Neutrophil (primary cell): Measurements from ENCODE around the gene ATP6V1F.
A peak's percentile ranks its signal among the peaks of the same experiment; 100 is the strongest.

Experiments
- H3K27ac ChIP-seq: fragments of 200-600 bp; sonication (generic); 2 replicates; pipeline ENCODE4 v1.5.1; 2016; ENCODE audit warnings: mild to moderate bottlenecking, moderate library complexity
- H3K27me3 ChIP-seq: fragments of 200-600 bp; sonication (generic); 2 replicates; pipeline ENCODE4 v1.6.0; 2016; ENCODE audit warnings: mild to moderate bottlenecking
- H3K36me3 ChIP-seq: fragments of 200-600 bp; sonication (generic); 2 replicates; pipeline ENCODE4 v1.5.1; 2017
- H3K4me1 ChIP-seq, 2 experiments: fragments of 200-600 bp in 1 of 2; sonication (generic) in 1 of 2; 1 replicate in 1 of 2; 2 replicates in 1 of 2; pipeline versions ENCODE4 v1.5.1 to v1.6.1; 2013 to 2016; ENCODE audit warnings: low read depth in 1 of 2, low read length in 1 of 2, mild to moderate bottlenecking in 1 of 2, moderate library complexity in 1 of 2; ENCODE audit not compliant: control insufficient read depth in 1 of 2, insufficient read depth in 1 of 2
- H3K4me3 ChIP-seq, 2 experiments: fragments of 200-600 bp in 1 of 2; sonication (generic) in 1 of 2; 1 replicate in 1 of 2; 2 replicates in 1 of 2; pipeline ENCODE4 v1.5.1; 2013 to 2016; ENCODE audit warnings: low read depth in 1 of 2, low read length in 1 of 2, mild to moderate bottlenecking in 1 of 2, moderate library complexity in 1 of 2
- H3K9me3 ChIP-seq: fragments of 200-600 bp; sonication (generic); 2 replicates; pipeline ENCODE4 v1.5.1; 2016
- CTCF ChIP-seq: fragments of 200-600 bp; sonication (generic); IDR thresholded peaks from 2 replicates; pipeline ENCODE4 v1.5.1; 2016; ENCODE audit warnings: antibody characterized with exemption

Gene ATP6V1F

GRCh38 chr7:128904381-128905197 lies 41.9 kb downstream of the ATP6V1F start:
- peak; percentile 45 for TF ChIP-seq CTCF
- Histone ChIP-seq H3K27me3 (peaks cover 40% of the 10 kb centered on the region), H3K27ac (no peak overlapping the region), H3K36me3 (no peaks in the 10 kb centered on the region), H3K4me1 (no peaks in the 10 kb centered on the region), H3K9me3 (no peaks in the 10 kb centered on the region), H3K4me3 (no peak overlapping the region)

GRCh38 chr7:128906001-128906765 lies 43.5 kb downstream of the ATP6V1F start:
- Histone ChIP-seq H3K4me1 (no peaks in the 10 kb centered on the region), H3K4me3 (no peak overlapping the region), H3K27ac (no peak overlapping the region), H3K9me3 (no peaks in the 10 kb centered on the region), H3K36me3 (no peaks in the 10 kb centered on the region), H3K27me3 (peaks cover 56% of the 10 kb centered on the region)
- no peak for TF ChIP-seq CTCF

DNA sequence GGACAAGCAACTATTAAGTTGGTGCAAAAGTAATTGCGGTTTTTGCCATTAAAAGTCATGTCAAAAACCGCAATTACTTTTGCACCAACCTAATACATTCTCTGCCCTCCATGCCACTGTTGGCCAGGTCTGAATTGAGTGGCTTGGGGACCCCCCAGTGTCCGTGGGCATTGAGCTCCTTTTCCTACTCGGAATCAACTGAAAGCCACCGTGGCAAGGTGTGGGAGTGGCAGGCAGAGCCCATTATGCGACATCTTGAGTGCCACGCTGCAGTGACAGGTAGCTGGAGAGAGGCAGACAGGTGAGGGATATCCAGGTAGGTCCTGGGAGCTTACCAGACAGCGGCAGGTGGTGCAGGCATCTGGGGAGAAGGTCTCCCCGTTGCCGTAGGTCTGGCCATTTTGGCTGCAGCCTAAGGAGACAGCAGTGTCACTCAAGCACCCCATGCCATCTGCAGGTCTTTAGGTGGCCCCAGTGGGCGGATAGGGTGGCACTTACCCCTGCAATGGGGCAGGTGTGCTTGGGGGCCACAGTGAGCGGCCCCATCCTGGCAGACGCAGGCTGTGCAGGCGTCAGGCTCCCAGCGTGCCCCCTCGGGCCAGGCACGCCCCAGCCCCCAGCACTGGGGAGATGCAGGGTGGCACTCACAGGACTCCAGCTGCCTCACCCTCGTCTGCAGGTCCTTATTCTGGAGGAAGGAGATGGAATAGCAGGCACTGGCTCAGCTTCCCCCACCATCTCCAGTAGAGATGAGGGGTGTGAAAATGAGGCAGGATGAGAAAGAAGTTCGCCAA lies 44.3 kb downstream of the ATP6V1F start:
- no peak overlapping the region for H3K27ac ChIP-seq
- no peaks in the 10 kb centered on the region for H3K4me1 ChIP-seq
- no peaks in the 10 kb centered on the region for H3K36me3 ChIP-seq
- no peaks in the 10 kb centered on the region for H3K9me3 ChIP-seq
- H3K4me3 ChIP-seq, result no peak overlapping the region
- no peak for TF ChIP-seq CTCF
- peaks cover 60% of the 10 kb centered on the region for H3K27me3 ChIP-seq

GRCh38 chr7:128908750-128909624 lies 46.3 kb downstream of the ATP6V1F start:
- H3K27me3 ChIP-seq, result peaks cover 74% of the 10 kb centered on the region
- no peaks in the 10 kb centered on the region for H3K9me3 ChIP-seq
- H3K36me3 ChIP-seq, result no peaks in the 10 kb centered on the region
- no peak overlapping the region for H3K27ac ChIP-seq
- TF ChIP-seq CTCF, result no peak
- no peak overlapping the region for H3K4me3 ChIP-seq
- no peaks in the 10 kb centered on the region for H3K4me1 ChIP-seq
